Keratinocyte (primary cell): Measurements from ENCODE around the gene DSCAML1. TPM values are rescaled to one million over a fixed set of nuclear protein-coding genes. Genes with fewer than 3 reads are reported as not detected.

Experiments used
- DNase-seq: peaks from one replicate; pipeline ENCODE4 v3.0.0-alpha.2; 2011; ENCODE audit warnings: low read depth, missing footprints, low spot score
- FAIRE-seq: peaks from 2 replicates; lab custom pipeline; 2011; peaks lifted over from hg19 to GRCh38; lab: Jason Lieb, UNC
- H2AFZ ChIP-seq: 2 replicates; pipeline ENCODE4 v1.6.0; 2012; ENCODE audit warnings: low read length, control low read depth, inconsistent platforms; ENCODE audit not compliant: control insufficient read depth
- H3K27ac ChIP-seq: 2 replicates; pipeline ENCODE4 v1.5.1; 2011; ENCODE audit warnings: low read length; ENCODE audit not compliant: control insufficient read depth, insufficient read depth
- H3K27me3 ChIP-seq: 3 replicates; pipeline ENCODE4 v1.6.0; 2011; ENCODE audit warnings: low read length; ENCODE audit not compliant: control insufficient read depth, insufficient read depth; ENCODE audit errors: extremely low read depth
- H3K36me3 ChIP-seq, 2 experiments: 2 replicates in 1 of 2; 3 replicates in 1 of 2; pipeline ENCODE4 v1.5.1; 2011; ENCODE audit warnings: low read length in 2 of 2, mild to moderate bottlenecking in 1 of 2; ENCODE audit not compliant: control insufficient read depth in 2 of 2, insufficient read depth in 2 of 2; ENCODE audit errors: extremely low read depth in 1 of 2
- H3K4me1 ChIP-seq: 3 replicates; pipeline ENCODE4 v1.5.1; 2011; ENCODE audit warnings: low read length; ENCODE audit not compliant: control insufficient read depth, insufficient read depth; ENCODE audit errors: extremely low read depth
- H3K4me2 ChIP-seq: 3 replicates; pipeline ENCODE4 v1.6.0; 2011; ENCODE audit warnings: low read depth, low read length; ENCODE audit not compliant: control insufficient read depth, insufficient read depth; ENCODE audit errors: extremely low read depth
- H3K4me3 ChIP-seq, 3 experiments: fragments of 200-600 bp in 1 of 3; sonication (generic) in 1 of 3; 2 replicates in 2 of 3; 3 replicates in 1 of 3; pipeline ENCODE4 v1.5.1; 2011 to 2016; ENCODE audit warnings: low read length in 3 of 3, mild to moderate bottlenecking in 3 of 3, control low read depth in 2 of 3, inconsistent platforms in 1 of 3, low read depth in 1 of 3, mixed read lengths in 1 of 3, mixed run types in 1 of 3, moderate library complexity in 1 of 3; ENCODE audit not compliant: control insufficient read depth in 2 of 3, insufficient read depth in 2 of 3; ENCODE audit errors: extremely low read depth in 1 of 3
- H3K79me2 ChIP-seq: 2 replicates; pipeline ENCODE4 v1.6.0; 2012; ENCODE audit warnings: low read length; ENCODE audit not compliant: control insufficient read depth, insufficient read depth
- H3K9ac ChIP-seq: 3 replicates; pipeline ENCODE4 v1.6.0; 2011; ENCODE audit warnings: low read length; ENCODE audit not compliant: control insufficient read depth, insufficient read depth; ENCODE audit errors: extremely low read depth
- H3K9me1 ChIP-seq: 3 replicates; pipeline ENCODE4 v1.6.0; 2011; ENCODE audit warnings: low read length; ENCODE audit not compliant: control insufficient read depth, insufficient read depth; ENCODE audit errors: extremely low read depth
- H3K9me3 ChIP-seq: 2 replicates; pipeline ENCODE4 v1.5.1; 2012; ENCODE audit warnings: low read depth, low read length; ENCODE audit not compliant: control insufficient read depth
- H4K20me1 ChIP-seq: 3 replicates; pipeline ENCODE4 v1.6.0; 2011; ENCODE audit warnings: low read length; ENCODE audit not compliant: control insufficient read depth, insufficient read depth; ENCODE audit errors: extremely low read depth
- EZH2 ChIP-seq: IDR thresholded peaks from one replicate; pipeline ENCODE4 v1.6.1; 2012; ENCODE audit warnings: inconsistent platforms, mild to moderate bottlenecking, low read length, moderate library complexity
- dilution Hi-C: fragments of 300-500 bp; cut with MboI; formaldehyde crosslinking; loops from one replicate; pipeline ENCODE4 v1.7.0; 2020; ENCODE audit warnings: low sequenced_read_pairs; ENCODE audit not compliant: extremely low pct_ligation_motif_present
- polyA plus RNA-seq, 5 experiments: library from polyadenylated mRNA; depleted of rRNA in 3 of 5; stranded (reverse) in 3 of 5; stranded (forward) in 1 of 5; unstranded in 1 of 5; fragments of >200 nt; gene quantifications; 1 replicate in 1 of 5; 2 replicates in 3 of 5; 3 replicates in 1 of 5; pipeline versions ENCODE4 v1.2.1 to v1.2.3, GENCODE V29; 2011 to 2012; ENCODE audit warnings: missing spikeins in 2 of 5, low read depth in 1 of 5, low replicate concordance in 1 of 5
- TF ChIP-seq, protein P1 (sequence below), 3 experiments: IDR thresholded peaks in 1 of 3; conservative IDR thresholded peaks in 1 of 3; optimal IDR thresholded peaks in 1 of 3; 2 replicates in 2 of 3; 3 replicates in 1 of 3; pipeline versions ENCODE3 to v1.5.1; 2011; ENCODE audit warnings: low read length in 3 of 3, mild to moderate bottlenecking in 3 of 3, moderate library complexity in 2 of 3, control low read depth in 1 of 3, inconsistent platforms in 1 of 3; ENCODE audit not compliant: insufficient read depth in 2 of 3; ENCODE audit errors: extremely low read depth in 1 of 3

Gene DSCAML1
- polyA plus RNA-seq, 1 donor (not counting 4 experiments of a cell fraction or from before 2014, with no cell fraction given) = not detected

DNA sequence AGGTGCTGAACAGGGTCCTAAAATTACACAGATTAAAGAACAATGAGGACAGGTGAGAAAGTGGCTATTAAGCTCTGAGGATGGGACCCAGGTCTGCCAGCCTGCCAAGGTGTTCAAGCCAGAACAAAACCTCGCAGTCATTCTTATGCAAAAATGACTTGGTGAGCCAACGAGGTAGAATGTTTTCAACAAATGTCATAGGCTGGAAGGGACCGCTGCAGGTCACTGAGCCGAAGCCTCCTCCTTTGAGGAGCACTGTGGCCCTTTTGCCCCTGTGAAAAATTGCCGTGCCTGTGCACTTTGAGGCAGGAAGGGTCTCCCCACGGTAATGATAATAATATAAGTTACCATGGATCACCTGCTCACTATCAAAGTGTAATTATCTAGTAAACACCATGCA, 216.2 kb downstream of the DSCAML1 start:
- FAIRE-seq = no peak
- H3K27me3 ChIP-seq = peaks cover 7% of the 10 kb centered on the region
- TF ChIP-seq, protein P1, sequence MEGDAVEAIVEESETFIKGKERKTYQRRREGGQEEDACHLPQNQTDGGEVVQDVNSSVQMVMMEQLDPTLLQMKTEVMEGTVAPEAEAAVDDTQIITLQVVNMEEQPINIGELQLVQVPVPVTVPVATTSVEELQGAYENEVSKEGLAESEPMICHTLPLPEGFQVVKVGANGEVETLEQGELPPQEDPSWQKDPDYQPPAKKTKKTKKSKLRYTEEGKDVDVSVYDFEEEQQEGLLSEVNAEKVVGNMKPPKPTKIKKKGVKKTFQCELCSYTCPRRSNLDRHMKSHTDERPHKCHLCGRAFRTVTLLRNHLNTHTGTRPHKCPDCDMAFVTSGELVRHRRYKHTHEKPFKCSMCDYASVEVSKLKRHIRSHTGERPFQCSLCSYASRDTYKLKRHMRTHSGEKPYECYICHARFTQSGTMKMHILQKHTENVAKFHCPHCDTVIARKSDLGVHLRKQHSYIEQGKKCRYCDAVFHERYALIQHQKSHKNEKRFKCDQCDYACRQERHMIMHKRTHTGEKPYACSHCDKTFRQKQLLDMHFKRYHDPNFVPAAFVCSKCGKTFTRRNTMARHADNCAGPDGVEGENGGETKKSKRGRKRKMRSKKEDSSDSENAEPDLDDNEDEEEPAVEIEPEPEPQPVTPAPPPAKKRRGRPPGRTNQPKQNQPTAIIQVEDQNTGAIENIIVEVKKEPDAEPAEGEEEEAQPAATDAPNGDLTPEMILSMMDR (optimal IDR thresholded peaks at IDR 0.05 in 1 of 3, IDR thresholded peaks at IDR 0.05 in 1 of 3, conservative IDR thresholded peaks at IDR 0.05 in 1 of 3; ENCODE audit: extremely low read depth in 1 of 3, insufficient read depth in 2 of 3, low read length in 3 of 3) = no peak
- TF ChIP-seq EZH2 = no peak

DNA sequence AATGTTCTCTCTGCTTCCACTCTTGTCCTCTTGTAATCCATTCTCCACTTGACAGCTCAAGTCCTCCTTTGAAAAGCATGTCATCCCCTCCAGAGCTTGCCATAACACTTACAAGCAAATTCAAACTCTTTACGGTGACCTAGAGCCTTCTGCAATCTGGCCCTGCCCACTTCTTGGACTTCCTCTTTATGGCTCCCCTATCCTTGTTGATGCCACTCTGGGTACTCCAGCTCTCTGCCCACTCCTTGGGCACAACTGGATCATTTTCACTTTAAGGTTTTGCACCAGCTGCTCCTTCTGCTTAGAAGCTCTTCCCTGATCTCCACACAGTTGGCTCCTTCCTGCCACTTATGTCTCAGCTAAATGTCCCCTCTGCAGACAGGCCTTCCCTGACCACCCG, 217.9 kb downstream of the DSCAML1 start:
- Histone ChIP-seq H3K27me3 (peaks cover 8% of the 10 kb centered on the region), H2AFZ (no peak overlapping the region), H3K79me2 (no peaks in the 10 kb centered on the region), H3K27ac (no peak overlapping the region), H3K9me1 (no peaks in the 10 kb centered on the region), H4K20me1 (no peaks in the 10 kb centered on the region), H3K9me3 (no peaks in the 10 kb centered on the region), H3K36me3 (no peaks in the 10 kb centered on the region), H3K9ac (no peak overlapping the region), H3K4me1 (no peaks in the 10 kb centered on the region), H3K4me2 (no peak overlapping the region), H3K4me3 (no peak overlapping the region)
- FAIRE-seq (no peak), DNase-seq (no peak)
- dilution Hi-C loops = no loop called here
- no peak for TF ChIP-seq EZH2
- TF ChIP-seq, protein P1 (optimal IDR thresholded peaks at IDR 0.05 in 1 of 3, IDR thresholded peaks at IDR 0.05 in 1 of 3, conservative IDR thresholded peaks at IDR 0.05 in 1 of 3; ENCODE audit: extremely low read depth in 1 of 3, insufficient read depth in 2 of 3, low read length in 3 of 3) = no peak

More for the DNA sequence above, 216.2 kb downstream of the DSCAML1 start:
- no peak overlapping the region for H3K4me3 ChIP-seq
- no peaks in the 10 kb centered on the region for H3K79me2 ChIP-seq
- H4K20me1 ChIP-seq = no peaks in the 10 kb centered on the region
- H3K9me3 ChIP-seq = no peaks in the 10 kb centered on the region
- no peaks in the 10 kb centered on the region for H3K36me3 ChIP-seq
- no peak overlapping the region for H2AFZ ChIP-seq
- H3K27ac ChIP-seq = no peak overlapping the region
- H3K4me1 ChIP-seq = no peaks in the 10 kb centered on the region
- dilution Hi-C loops = no loop called here
- DNase-seq = no peak
- H3K4me2 ChIP-seq = no peak overlapping the region
- no peak overlapping the region for H3K9ac ChIP-seq
- no peaks in the 10 kb centered on the region for H3K9me1 ChIP-seq
